ENCODE data around the gene MRPL40. TPM values are rescaled to one million over a fixed set of nuclear protein-coding genes. Genes with fewer than 3 reads are reported as not detected.

MRPL40 gene
- total and polyA plus RNA-seq, 10 of the 15 experiments (the other 5 are each of a cell fraction or from before 2014, with no cell fraction given): 41.2 to 207 (median 69.1) TPM

GRCh38 chr22:19430890-19431541 lies 1.3 kb upstream of the MRPL40 start:
- no peaks in the 10 kb centered on the region for H3K9me3 ChIP-seq (replicated peaks; ENCODE audit: control insufficient read depth, insufficient read depth, low read length)
- H3K4me2 ChIP-seq (ENCODE audit: control insufficient read depth, insufficient read depth): peak overlapping the region; percentile 90
- BruUV-seq (replicated peaks): no TSS peak
- H3K36me3 ChIP-seq (ENCODE audit: control insufficient read depth in 2 of 2, insufficient read depth in 2 of 2, low read length in 1 of 2): peaks cover 2 to 10% of the 10 kb centered on the region in 2 experiments; a peak in 3 of 4 replicates
- DNase-seq (ENCODE audit: low read depth, low spot score): no peak
- no peaks in the 10 kb centered on the region; the same call in 1 of the 2 replicates for H4K20me1 ChIP-seq (ENCODE audit: control insufficient read depth, insufficient read depth)
- H3K4me1 ChIP-seq (ENCODE audit: control insufficient read depth, insufficient read depth, low read length): no peaks in the 10 kb centered on the region
- no peak for FAIRE-seq
- no peak for ATAC-seq
- ChIA-PET POLR2A (interaction anchor here (1.0 to 1.5 kb wide), 3 partner anchors 10 to 69 kb away, joined by 3 to 5 read pairs (median 4); no protein-coding TSS in a partner anchor), CTCF (no interaction called here), RAD21 (ENCODE audit: unreplicated experiment) (interaction anchor here (1.4 to 3.6 kb wide), 3 partner anchors 16 to 252 kb away, joined by 4 to 11 read pairs (median 4); partner anchors contain the start of genes C22orf39, CDC45, SLC25A1 and UFD1), SMC1A (ENCODE audit: uncharacterized antibody, unreplicated experiment) (interaction anchor here (1.0 to 1.9 kb wide), 2 partner anchors 12 to 46 kb away, joined by 3 to 4 read pairs; no protein-coding TSS in a partner anchor)
- intact Hi-C loops (cut with micrococcal nuclease; ENCODE audit: unreplicated experiment): loop anchor here (5.0 kb wide), 1 partner anchor 254 kb away; the partner anchor contains the start of gene SLC25A1
- H2AFZ ChIP-seq (ENCODE audit: control insufficient read depth, low read depth, low read length): no peak overlapping the region
- H3K79me2 ChIP-seq (ENCODE audit: control insufficient read depth, insufficient read depth, low read length): peaks cover 66% of the 10 kb centered on the region
- TF ChIP-seq CBFB (IDR thresholded peaks at IDR 0.05; ENCODE audit: low read depth): 0 out of 2 replicates have a peak, but pooled peaks have one; percentile 29
- TF ChIP-seq ZBTB40 (IDR thresholded peaks at IDR 0.05; ENCODE audit: borderline replicate concordance): no peak
- TF ChIP-seq, protein P1, sequence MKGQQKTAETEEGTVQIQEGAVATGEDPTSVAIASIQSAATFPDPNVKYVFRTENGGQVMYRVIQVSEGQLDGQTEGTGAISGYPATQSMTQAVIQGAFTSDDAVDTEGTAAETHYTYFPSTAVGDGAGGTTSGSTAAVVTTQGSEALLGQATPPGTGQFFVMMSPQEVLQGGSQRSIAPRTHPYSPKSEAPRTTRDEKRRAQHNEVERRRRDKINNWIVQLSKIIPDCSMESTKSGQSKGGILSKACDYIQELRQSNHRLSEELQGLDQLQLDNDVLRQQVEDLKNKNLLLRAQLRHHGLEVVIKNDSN (IDR thresholded peaks at IDR 0.05; ENCODE audit: borderline replicate concordance, extremely low read length, insufficient read depth, low read depth, low read length): peak; percentile 31
- no peak for TF ChIP-seq TARDBP (IDR thresholded peaks at IDR 0.05; ENCODE audit: borderline replicate concordance)
- no peak for TF ChIP-seq RAD21 (IDR thresholded peaks at IDR 0.05; ENCODE audit: insufficient read depth, low read depth, low read length)
- TF ChIP-seq MYC (IDR thresholded peaks at IDR 0.05; ENCODE audit: insufficient read depth, insufficient read length, insufficient replicate concordance, low read length, severe bottlenecking): peak; percentile 30
- TF ChIP-seq ZSCAN29 (IDR thresholded peaks at IDR 0.05): no peak
- TF ChIP-seq BHLHE40 (IDR thresholded peaks at IDR 0.05; ENCODE audit: borderline replicate concordance in 1 of 2, low read depth in 2 of 2, low read length in 1 of 2): peak; percentile 77 to 91; a peak in 3 of 4 replicates
- peak; percentile 0; the same call in 1 of the 2 replicates for TF ChIP-seq SIN3A (IDR thresholded peaks at IDR 0.05; ENCODE audit: low read depth, low read length)
- peak; percentile 24; the same call in 1 of the 2 replicates for TF ChIP-seq RUNX3 (IDR thresholded peaks at IDR 0.05; ENCODE audit: low read length)
- no peak for TF ChIP-seq HDGF (IDR thresholded peaks at IDR 0.05)
- H3K9ac ChIP-seq (ENCODE audit: control insufficient read depth, insufficient read depth, low read length): peak overlapping the region; percentile 81
- 1% methylated on average over 40 of the region's 53 CpGs for WGBS (ENCODE audit: insufficient coverage, insufficient replicate concordance, low lambda C conversion rate, missing lambda C conversion rate)
- H3K4me3 ChIP-seq: peak overlapping the region; percentile 98
- H3K27me3 ChIP-seq (replicated peaks in 1 of 2; ENCODE audit: control insufficient read depth in 2 of 2, insufficient read depth in 2 of 2, low read length in 1 of 2): no peaks in the 10 kb centered on the region
- H3K27ac ChIP-seq (ENCODE audit: control insufficient read depth, insufficient read depth): peak overlapping the region; percentile 73
- in situ Hi-C loops (cut with MboI): loop anchor here (25.0 kb wide), 1 partner anchor 1794 kb away; the partner anchor contains the start of genes ATP6V1E1 and BCL2L13
